Measurements from ENCODE around the gene IRF7. TPM values are rescaled to one million over a fixed set of nuclear protein-coding genes. Genes with fewer than 3 reads are reported as not detected.

Gene IRF7
- total RNA-seq, 4 donors from 2014 or later = 33.7 to 40.9 (median 36.6) TPM

DNA sequence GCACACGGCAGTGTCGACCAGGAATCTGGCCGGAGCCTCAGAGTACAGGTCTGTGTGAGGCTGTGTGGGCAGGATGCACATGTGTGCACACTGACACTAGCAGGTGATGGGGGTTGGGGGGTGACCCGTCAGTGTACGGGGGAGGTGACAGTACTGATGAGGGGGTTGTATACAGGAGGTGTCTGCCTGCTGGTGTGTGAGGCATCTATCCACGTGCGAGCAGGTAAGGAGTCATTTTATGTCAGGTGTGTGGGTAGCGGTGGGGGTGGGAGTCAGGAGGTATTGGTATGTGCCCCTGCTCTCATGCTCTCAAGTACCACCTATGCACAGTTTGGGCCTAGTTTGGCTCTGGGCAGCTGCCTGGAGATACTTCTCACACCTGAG lies 44.0 kb downstream of the IRF7 start:
- WGBS, 2 donors = 81 to 89% methylated on average over 6 to 8 of the region's 8 CpGs
- no peak overlapping the region for H3K4me3 ChIP-seq (ENCODE audit: low read depth, poor library complexity, severe bottlenecking)
- DNase-seq (ENCODE audit: low spot score in 2 of 2) = no peak
- intact Hi-C loops (cut with DNase I; ENCODE audit: low total_unique reads) = no loop called here
- TF ChIP-seq POLR2A (IDR thresholded peaks at IDR 0.05) = no peak

- WGBS, 2 donors = 22 to 28% methylated on average over 22 to 34 of the region's 36 CpGs
- TF ChIP-seq CTCF (IDR thresholded peaks at IDR 0.05) (no peak), POLR2A (IDR thresholded peaks at IDR 0.05) (no peak)
- H3K4me3 ChIP-seq (ENCODE audit: low read depth, poor library complexity, severe bottlenecking) = peak overlapping the region; percentile 68
- intact Hi-C loops (cut with DNase I; ENCODE audit: low total_unique reads) = no loop called here
- DNase-seq (ENCODE audit: low spot score in 2 of 2) = no peak
Measured at GRCh38 chr11:569158-569885, 46.4 kb downstream of the IRF7 start.

DNA sequence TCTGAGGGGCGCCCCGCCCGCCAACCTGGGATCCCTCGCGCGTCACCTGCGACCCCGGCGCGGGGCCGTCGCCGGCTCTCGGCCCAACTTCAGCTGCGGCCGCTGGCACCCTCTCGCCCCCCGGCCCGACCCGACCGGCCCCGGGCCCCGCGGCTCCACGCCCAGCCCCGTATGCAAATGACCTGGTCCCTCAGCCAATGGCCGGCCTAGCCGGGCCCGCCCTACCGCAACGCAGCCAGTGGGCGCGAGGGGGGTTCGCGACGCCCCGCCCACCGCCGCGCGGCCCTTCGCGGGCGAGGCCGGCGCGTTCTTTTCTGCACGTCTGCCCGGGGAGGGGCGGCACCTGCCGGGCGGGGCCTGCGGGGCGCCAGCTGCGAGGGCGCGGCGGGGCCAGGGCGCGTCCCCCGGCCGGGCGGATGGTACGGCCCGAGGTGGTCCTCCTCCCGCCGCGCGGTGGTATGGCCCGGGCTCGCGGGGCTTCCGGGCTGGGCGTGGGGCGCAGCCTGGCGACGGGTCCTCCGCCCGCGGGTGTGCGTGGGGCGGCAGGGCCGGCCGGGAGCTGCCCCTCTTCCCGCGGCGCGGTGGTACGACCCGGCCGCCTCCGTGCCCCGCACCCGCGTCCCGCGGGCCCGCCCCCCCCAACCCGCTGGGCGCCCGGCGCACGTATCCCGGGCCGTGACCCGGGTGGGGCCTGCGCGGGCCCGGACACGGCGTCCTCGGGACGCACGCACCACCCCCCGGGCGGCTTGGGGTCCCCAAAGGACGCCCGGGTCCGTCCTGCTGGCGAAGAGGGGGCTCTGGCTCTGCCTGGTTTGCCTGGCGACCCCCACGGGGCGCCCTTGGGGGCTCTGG lies 47.2 kb downstream of the IRF7 start:
- intact Hi-C loops (cut with DNase I; ENCODE audit: low total_unique reads) = no loop called here
- peak; percentile 90 to 98 for DNase-seq (ENCODE audit: low spot score in 2 of 2)
- TF ChIP-seq CTCF (IDR thresholded peaks at IDR 0.05) (no peak), POLR2A (IDR thresholded peaks at IDR 0.05) (peak in 1 of 2 donors; percentile 8)

DNA sequence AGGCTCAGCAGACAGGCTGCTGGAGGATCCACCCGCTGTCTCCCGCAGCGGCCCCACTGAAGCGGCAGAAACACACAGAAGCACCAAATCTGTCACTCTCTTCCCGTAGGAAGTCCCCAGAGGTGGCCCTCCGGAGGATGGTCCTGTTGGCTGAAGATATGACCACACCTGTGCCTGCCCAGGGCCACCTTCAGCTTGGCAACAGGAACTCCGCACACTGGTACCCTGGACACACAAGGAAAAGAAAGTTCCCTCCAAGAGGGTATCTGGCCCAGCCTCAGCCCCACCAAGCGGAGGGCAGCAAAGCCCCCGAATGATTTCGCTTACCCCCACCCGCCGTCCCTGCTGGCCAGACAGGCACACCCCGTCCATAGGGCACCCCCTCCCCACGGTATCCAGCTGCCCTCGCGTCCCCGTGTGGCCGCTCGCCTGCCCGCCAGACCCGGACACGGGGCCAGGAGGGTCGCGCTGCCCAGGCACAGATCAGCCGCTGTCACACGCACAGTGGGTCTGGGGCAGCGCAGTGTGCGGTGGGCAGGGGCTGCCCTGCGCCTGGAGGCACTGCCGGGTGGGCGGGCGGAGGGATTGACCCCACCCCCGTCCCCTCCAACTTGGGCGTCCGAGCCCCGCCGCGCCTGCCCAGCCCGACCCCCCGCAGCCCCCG lies 48.0 kb downstream of the IRF7 start:
- TF ChIP-seq POLR2A (IDR thresholded peaks at IDR 0.05) = no peak
- TF ChIP-seq CTCF (IDR thresholded peaks at IDR 0.05) = no peak
- intact Hi-C loops (cut with DNase I; ENCODE audit: low total_unique reads) = no loop called here
- peak overlapping the region; percentile 37 for H3K4me3 ChIP-seq (ENCODE audit: low read depth, poor library complexity, severe bottlenecking)

More for the DNA sequence above, 47.2 kb downstream of the IRF7 start:
- peak overlapping the region; percentile 68 for H3K4me3 ChIP-seq (ENCODE audit: low read depth, poor library complexity, severe bottlenecking)
- WGBS, 2 donors = 1 to 2% methylated on average over 23 to 48 of the region's 123 CpGs

DNA sequence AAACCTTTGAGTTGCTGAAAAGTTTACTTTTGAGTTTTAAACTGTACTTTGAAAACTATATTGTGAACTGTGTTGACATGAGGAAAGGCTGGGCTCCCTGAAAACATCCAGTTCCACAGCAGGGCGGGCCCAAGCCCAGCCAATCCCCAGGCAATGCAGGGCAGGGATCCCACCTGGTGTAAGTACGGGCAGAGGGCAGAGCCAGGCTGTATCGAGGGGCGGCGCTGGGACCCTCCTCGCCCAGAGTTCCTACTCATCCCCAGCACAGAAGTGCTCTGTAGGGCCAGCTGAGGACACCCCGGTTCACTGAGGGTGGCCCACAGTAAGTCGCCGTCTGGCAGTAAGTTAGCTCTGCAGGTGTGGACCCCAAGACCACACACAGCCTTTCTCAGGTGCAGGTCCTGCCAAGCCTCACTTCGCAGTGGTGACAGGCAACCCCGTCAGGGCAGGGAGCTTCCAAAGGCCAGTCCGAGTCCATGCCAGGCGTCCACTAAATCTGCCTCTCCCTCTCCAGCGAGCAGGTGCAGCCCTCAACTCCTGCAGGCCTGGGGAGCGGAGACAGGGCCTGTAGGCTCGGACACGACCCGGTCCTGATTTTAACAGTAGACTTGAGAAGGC lies 48.6 kb downstream of the IRF7 start:
- intact Hi-C loops (cut with DNase I; ENCODE audit: low total_unique reads) = no loop called here

More for the DNA sequence above, 48.0 kb downstream of the IRF7 start:
- no peak for DNase-seq (ENCODE audit: low spot score in 2 of 2)
- 26 to 54% methylated on average over 9 to 26 of the region's 41 CpGs for WGBS, 2 donors

More for the DNA sequence above, 48.6 kb downstream of the IRF7 start:
- WGBS, 2 donors = 81 to 87% methylated on average over 7 to 18 of the region's 18 CpGs
- no peak for DNase-seq (ENCODE audit: low spot score in 2 of 2)
- TF ChIP-seq CTCF (IDR thresholded peaks at IDR 0.05) (no peak), POLR2A (IDR thresholded peaks at IDR 0.05) (no peak)
- no peak overlapping the region for H3K4me3 ChIP-seq (ENCODE audit: low read depth, poor library complexity, severe bottlenecking)

Measured in lower leg skin (tissue), 4 donors.